Measurements from ENCODE around the gene UEVLD.

GRCh38 chr11:18581825-18582224, 6.7 kb downstream of the UEVLD start:
- no peak for TF ChIP-seq CTCF (IDR thresholded peaks at IDR 0.05)
- TF ChIP-seq POLR2AphosphoS5 (IDR thresholded peaks at IDR 0.05), result no peak
